ENCODE data around the gene PCDH19. TPM values are rescaled to one million over a fixed set of nuclear protein-coding genes. Genes with fewer than 3 reads are reported as not detected.

PCDH19 gene
- total RNA-seq, 1 experiment from 2014 or later: 1.2 TPM

DNA sequence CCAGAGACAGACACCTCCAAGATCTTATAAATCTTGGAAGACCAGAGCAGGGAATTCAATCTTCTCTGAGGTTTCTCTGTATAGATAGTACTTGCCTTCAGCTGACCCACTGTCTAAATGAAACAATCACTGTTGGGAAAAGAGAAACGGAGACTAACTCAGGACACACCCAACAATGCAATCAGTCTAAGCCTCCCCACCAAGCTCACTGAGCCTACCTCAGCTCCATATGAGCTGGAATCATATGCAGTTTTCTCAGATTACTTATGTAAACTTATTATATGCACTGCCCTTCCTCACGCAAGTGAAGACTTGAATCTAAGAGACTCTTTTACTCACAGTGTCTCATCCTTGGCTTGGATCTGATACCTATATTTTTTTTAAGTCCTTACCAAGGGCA lies 110.5 kb downstream of the PCDH19 start:
- no peak overlapping the region for H3K27ac ChIP-seq (ENCODE audit: insufficient read length, low read depth, low read length)
- no peak overlapping the region for H3K23ac ChIP-seq (ENCODE audit: insufficient read length, low read depth, low read length)
- H3K9me3 ChIP-seq (ENCODE audit: control insufficient read depth, low read depth, low read length): no peaks in the 10 kb centered on the region
- no peaks in the 10 kb centered on the region for H3K9me3 Mint-ChIP-seq
- no peak overlapping the region for H4K91ac ChIP-seq (ENCODE audit: insufficient read length, low read depth, low read length)
- no peaks in the 10 kb centered on the region for H3K36me3 Mint-ChIP-seq (ENCODE audit: insufficient read depth in 1 of 3, low read depth in 3 of 3)
- no peaks in the 10 kb centered on the region for H3K79me1 ChIP-seq (ENCODE audit: insufficient read depth, low read depth, low read length, poor library complexity, severe bottlenecking)
- H3K27me3 Mint-ChIP-seq (ENCODE audit: low read depth): peaks cover 3% of the 10 kb centered on the region; the same call in 1 of the 2 replicates
- H3K56ac ChIP-seq (ENCODE audit: insufficient read length, low read depth, low read length): no peak overlapping the region
- H3T11ph ChIP-seq (ENCODE audit: low read length): no peak overlapping the region
- H3K9ac ChIP-seq (ENCODE audit: extremely low read depth, insufficient read length, low read length): no peak overlapping the region
- H3K4me2 ChIP-seq (ENCODE audit: insufficient read depth, insufficient read length, low read length): no peak overlapping the region
- H3K4ac ChIP-seq (ENCODE audit: low read depth, low read length): no peak overlapping the region
- DNase-seq: no peak
- WGBS (ENCODE audit: extremely low coverage, insufficient read length, low lambda C conversion rate): no CpG with 5 or more reads among the region's 2 CpGs
- no peak overlapping the region for H2BK5ac ChIP-seq (ENCODE audit: insufficient read length, low read length)
- peaks cover 8 to 10% of the 10 kb centered on the region in 2 experiments for H3K4me1 Mint-ChIP-seq
- H2BK15ac ChIP-seq (ENCODE audit: low read depth, low read length): no peak overlapping the region
- no peak overlapping the region for H3K18ac ChIP-seq (ENCODE audit: insufficient read length, low read depth, low read length)
- H3K27me3 ChIP-seq (ENCODE audit: insufficient read depth, low read length): no peaks in the 10 kb centered on the region
- H3K4me3 Mint-ChIP-seq: no peak overlapping the region
- TF ChIP-seq, protein P1, sequence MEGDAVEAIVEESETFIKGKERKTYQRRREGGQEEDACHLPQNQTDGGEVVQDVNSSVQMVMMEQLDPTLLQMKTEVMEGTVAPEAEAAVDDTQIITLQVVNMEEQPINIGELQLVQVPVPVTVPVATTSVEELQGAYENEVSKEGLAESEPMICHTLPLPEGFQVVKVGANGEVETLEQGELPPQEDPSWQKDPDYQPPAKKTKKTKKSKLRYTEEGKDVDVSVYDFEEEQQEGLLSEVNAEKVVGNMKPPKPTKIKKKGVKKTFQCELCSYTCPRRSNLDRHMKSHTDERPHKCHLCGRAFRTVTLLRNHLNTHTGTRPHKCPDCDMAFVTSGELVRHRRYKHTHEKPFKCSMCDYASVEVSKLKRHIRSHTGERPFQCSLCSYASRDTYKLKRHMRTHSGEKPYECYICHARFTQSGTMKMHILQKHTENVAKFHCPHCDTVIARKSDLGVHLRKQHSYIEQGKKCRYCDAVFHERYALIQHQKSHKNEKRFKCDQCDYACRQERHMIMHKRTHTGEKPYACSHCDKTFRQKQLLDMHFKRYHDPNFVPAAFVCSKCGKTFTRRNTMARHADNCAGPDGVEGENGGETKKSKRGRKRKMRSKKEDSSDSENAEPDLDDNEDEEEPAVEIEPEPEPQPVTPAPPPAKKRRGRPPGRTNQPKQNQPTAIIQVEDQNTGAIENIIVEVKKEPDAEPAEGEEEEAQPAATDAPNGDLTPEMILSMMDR (conservative IDR thresholded peaks at IDR 0.05): no peak
- no peak overlapping the region for H4K5ac ChIP-seq (ENCODE audit: insufficient read length, low read depth, low read length)
- no peaks in the 10 kb centered on the region for H3K79me2 ChIP-seq (ENCODE audit: insufficient read depth, low read length)
- no peak overlapping the region for H2BK20ac ChIP-seq (ENCODE audit: low read depth, low read length, poor library complexity, severe bottlenecking)
- H3K23me2 ChIP-seq (ENCODE audit: insufficient read length, low read depth, low read length, poor library complexity, severe bottlenecking): no peaks in the 10 kb centered on the region
- no peak overlapping the region for H2BK12ac ChIP-seq (ENCODE audit: insufficient read length, low read depth, low read length)
- H2AK5ac ChIP-seq (ENCODE audit: insufficient read length, low read length): no peak overlapping the region
- H2AFZ ChIP-seq (ENCODE audit: low read length): no peak overlapping the region
- no peaks in the 10 kb centered on the region; the same call in 1 of the 2 replicates for H3K4me1 ChIP-seq (ENCODE audit: insufficient read depth, low read length)
- no peak overlapping the region for H4K8ac ChIP-seq (replicated peaks; ENCODE audit: insufficient read length, low read depth, low read length)
- no peak overlapping the region for H3K14ac ChIP-seq (ENCODE audit: insufficient read depth, low read length)
- no peaks in the 10 kb centered on the region for H4K20me1 ChIP-seq (ENCODE audit: control insufficient read depth, insufficient read depth, insufficient read length)
- H3K27ac Mint-ChIP-seq: no peak overlapping the region
- H2BK120ac ChIP-seq (ENCODE audit: low read depth, low read length, poor library complexity, severe bottlenecking): no peak overlapping the region
